HepG2 (cell line): ENCODE data around the gene NAV1. TPM values are rescaled to one million over a fixed set of nuclear protein-coding genes. Genes with fewer than 3 reads are reported as not detected.

Experiments
- ATAC-seq: fragments of 200-7000 bp; cut with Tn5 transposase; 3 replicates; pipeline ENCODE4 v1.9.1; 2020; ENCODE audit warnings: mild to moderate bottlenecking, moderate library complexity
- BruUV-seq: library from RNA; stranded (reverse); fragments of 400-500 nt; replicated peaks from 2 replicates; lab custom pipeline; 2021; lab: Mats Ljungman, UMichigan
- CTCF ChIA-PET: fragments of 300-600 bp; formaldehyde crosslinking; extraction: SDS; loops from one replicate; lab custom pipeline; 2021; ENCODE audit warnings: low total read pairs, inconsistent platforms, low intra/inter-chr PET ratio; lab: Yijun Ruan, JAX
- POLR2A ChIA-PET: fragments of 350-600 bp; sonication (Branson Sonifier 250); formaldehyde crosslinking; loops from one replicate; lab custom pipeline; 2020; ENCODE audit warnings: antibody characterized with exemption, inconsistent platforms; lab: Yijun Ruan, JAX
- DNase-seq: peaks from one replicate; pipeline ENCODE4 v3.0.0-alpha.2; 2015; ENCODE audit warnings: low spot score
- FAIRE-seq: peaks from 3 replicates; lab custom pipeline; 2011; peaks lifted over from hg19 to GRCh38; lab: Jason Lieb, UNC
- H2AFZ ChIP-seq: one replicate; pipeline ENCODE4 v1.6.1; 2011; ENCODE audit warnings: low read length, inconsistent platforms
- H3K27ac ChIP-seq: fragments of 300-600 bp; 3 replicates; pipeline ENCODE4 v1.8.0; 2011; ENCODE audit warnings: mixed run types, mild to moderate bottlenecking, mixed read lengths, low read length, inconsistent platforms; ENCODE audit not compliant: insufficient read depth; ENCODE audit errors: extremely low read length
- H3K27me3 ChIP-seq, 2 experiments: fragments of 200-600 bp in 1 of 2; 2 replicates in 1 of 2; 3 replicates in 1 of 2; pipeline versions ENCODE4 v1.6.0 to v1.8.0; 2011; ENCODE audit warnings: low read length in 2 of 2, mild to moderate bottlenecking in 2 of 2, moderate library complexity in 2 of 2, inconsistent platforms in 1 of 2; ENCODE audit not compliant: insufficient read depth in 2 of 2, control insufficient read depth in 1 of 2
- H3K36me3 ChIP-seq, 2 experiments: fragments of 200-600 bp in 1 of 2; replicated peaks in 1 of 2; 2 replicates in 1 of 2; 3 replicates in 1 of 2; pipeline versions ENCODE4 v1.5.1 to v1.8.0; 2011; ENCODE audit warnings: low read length in 2 of 2, inconsistent platforms in 1 of 2; ENCODE audit not compliant: insufficient read depth in 2 of 2, control insufficient read depth in 1 of 2
- H3K4me1 ChIP-seq: 2 replicates; pipeline ENCODE4 v1.5.1; 2012; ENCODE audit warnings: low read length, inconsistent platforms; ENCODE audit not compliant: insufficient read depth
- H3K4me2 ChIP-seq: 2 replicates; pipeline ENCODE4 v1.6.0; 2011; ENCODE audit warnings: low read depth, low read length, inconsistent platforms
- H3K4me3 ChIP-seq, 3 experiments: fragments of 200-600 bp in 1 of 3; sonication (generic), shearing (Covaris generic) in 1 of 3; replicated peaks in 1 of 3; 2 replicates each; pipeline ENCODE4 v1.5.1; 2011 to 2016; ENCODE audit warnings: low read length in 3 of 3, inconsistent platforms in 2 of 3, low read depth in 2 of 3, mild to moderate bottlenecking in 2 of 3, control low read depth in 1 of 3, mixed read lengths in 1 of 3; ENCODE audit not compliant: insufficient read depth in 1 of 3
- H3K79me2 ChIP-seq: one replicate; pipeline ENCODE4 v1.6.1; 2011; ENCODE audit warnings: low read length, inconsistent platforms; ENCODE audit not compliant: insufficient read depth
- H3K9ac ChIP-seq: 2 replicates; pipeline ENCODE4 v1.6.0; 2011; ENCODE audit warnings: mild to moderate bottlenecking, low read depth, low read length, inconsistent platforms; ENCODE audit not compliant: insufficient read depth
- H3K9me3 ChIP-seq: 2 replicates; pipeline ENCODE4 v1.5.1; 2012; ENCODE audit warnings: mild to moderate bottlenecking, low read length
- H4K20me1 ChIP-seq: 2 replicates; pipeline ENCODE4 v1.6.0; 2011; ENCODE audit warnings: inconsistent platforms, mild to moderate bottlenecking, low read length, moderate library complexity; ENCODE audit not compliant: insufficient read depth
- ATAD3A ChIP-seq: sonication (generic); formaldehyde crosslinking; IDR thresholded peaks from 2 replicates; pipeline ENCODE4 v1.4.0; 2020; ENCODE audit warnings: missing genetic modification reagents
- ATF5 ChIP-seq: sonication (generic); formaldehyde crosslinking; IDR thresholded peaks from 2 replicates; pipeline ENCODE4 v1.4.0; 2020; ENCODE audit warnings: mild to moderate bottlenecking, low read depth, missing genetic modification reagents
- HMG20A ChIP-seq: IDR thresholded peaks from 2 replicates; pipeline ENCODE4 v1.6.1; 2016; ENCODE audit warnings: borderline replicate concordance
- REXO4 ChIP-seq: sonication (generic); formaldehyde crosslinking; IDR thresholded peaks from 2 replicates; pipeline ENCODE4 v1.8.0; 2022; ENCODE audit warnings: missing genetic modification reagents, mild to moderate bottlenecking, borderline replicate concordance
- ZBTB8A ChIP-seq: sonication (generic); formaldehyde crosslinking; IDR thresholded peaks from 2 replicates; pipeline ENCODE4 v1.4.0; 2020; ENCODE audit warnings: mild to moderate bottlenecking, low read depth, missing genetic modification reagents, borderline replicate concordance
- ZNF34 ChIP-seq: sonication (generic); formaldehyde crosslinking; IDR thresholded peaks from 2 replicates; pipeline ENCODE4 v1.4.0; 2020; ENCODE audit warnings: mild to moderate bottlenecking, missing genetic modification reagents, borderline replicate concordance
- ZNF691 ChIP-seq: sonication (generic); formaldehyde crosslinking; IDR thresholded peaks from 2 replicates; pipeline ENCODE4 v1.4.0; 2020; ENCODE audit warnings: missing genetic modification reagents, low read depth, mild to moderate bottlenecking, borderline replicate concordance
- ZNF747 ChIP-seq: sonication (generic); formaldehyde crosslinking; IDR thresholded peaks from 2 replicates; pipeline ENCODE4 v1.8.1; 2023; ENCODE audit warnings: missing genetic modification reagents, mild to moderate bottlenecking, borderline replicate concordance
- WGBS: methylation state at CpG from one replicate; pipeline ENCODE4 v1.1.6; 2017; ENCODE audit warnings: low lambda C conversion rate; 5-methylcytosine and 5-hydroxymethylcytosine counted together
- in situ Hi-C: cut with HindIII; loops from 2 replicates; pipeline ENCODE4 v1.10.0; 2017; ENCODE audit warnings: low pct_unique_long_range_greater_than_20kb; ENCODE audit not compliant: extremely low pct_ligation_motif_present
- intact Hi-C: fragments of 100-400 bp; cut with micrococcal nuclease; formaldehyde crosslinking; loops from one replicate; pipeline ENCODE4 v1.10.0; 2022; ENCODE audit not compliant: unreplicated experiment
- polyA plus RNA-seq, 8 experiments: library from polyadenylated mRNA; depleted of rRNA in 3 of 8; stranded (reverse) in 7 of 8; unstranded in 1 of 8; fragments of >200 nt; fragmentation: Illumina TruSeq in 4 of 8; extraction: Trizol in 4 of 8; gene quantifications; 2 replicates each; pipeline versions ENCODE4 v1.2.1 to v1.2.3, GENCODE V29; 2011 to 2016; ENCODE audit warnings: low read depth in 4 of 8, missing spikeins in 1 of 8, mixed read lengths in 1 of 8; ENCODE audit not compliant: insufficient read depth in 1 of 8
- total RNA-seq, 5 experiments: library from RNA; depleted of rRNA; stranded (reverse); fragments of >200 nt; fragmentation: Illumina TruSeq; extraction: Trizol; gene quantifications; 2 replicates each; pipeline ENCODE4 v1.2.3, GENCODE V29; 2016; ENCODE audit warnings: low read depth in 1 of 5

NAV1 gene
- total and polyA plus RNA-seq, 2 of the 13 experiments (the other 11 are each of a cell fraction or from before 2014, with no cell fraction given): not detected

GRCh38 chr1:201584471-201585092 lies 45.7 kb downstream of the NAV1 start:
- no peaks in the 10 kb centered on the region; the same call in 1 of the 2 replicates for H3K4me1 ChIP-seq
- FAIRE-seq (no peak), DNase-seq (no peak), ATAC-seq (no peak)
- no peaks in the 10 kb centered on the region for H3K36me3 ChIP-seq
- ChIA-PET POLR2A (no interaction called here), CTCF (no interaction called here)
- intact Hi-C loops: no loop called here
- H3K4me3 ChIP-seq: no peak overlapping the region
- H3K9ac ChIP-seq: no peak overlapping the region
- no peaks in the 10 kb centered on the region for H4K20me1 ChIP-seq
- no peak overlapping the region for H2AFZ ChIP-seq
- H3K27me3 ChIP-seq: peaks cover 0 to 2% of the 10 kb centered on the region in 2 experiments; a peak in 2 of 5 replicates
- WGBS: 0% methylated on average over 4 of the region's 6 CpGs
- no peak overlapping the region for H3K27ac ChIP-seq
- no peaks in the 10 kb centered on the region for H3K9me3 ChIP-seq
- BruUV-seq: no TSS peak
- no peak for TF ChIP-seq ZNF747 (CRISPR knock-in tag)
- no peak for TF ChIP-seq ATAD3A (CRISPR knock-in tag)
- TF ChIP-seq ZBTB8A: no peak
- no peak for TF ChIP-seq ZNF34 (CRISPR knock-in tag)
- no peak for TF ChIP-seq HMG20A (CRISPR knock-in tag)
- no peak for TF ChIP-seq REXO4 (CRISPR knock-in tag)
- TF ChIP-seq ZNF691: no peak
- TF ChIP-seq ATF5 (CRISPR knock-in tag): no peak
- H3K79me2 ChIP-seq: no peaks in the 10 kb centered on the region
- no peak overlapping the region for H3K4me2 ChIP-seq
- in situ Hi-C loops: no loop called here
